H9 (cell line): ENCODE measurements around the gene COL18A1. TPM values are rescaled to one million over a fixed set of nuclear protein-coding genes. Genes with fewer than 3 reads are reported as not detected.

Experiments
- DNase-seq: peaks from one replicate; pipeline ENCODE4 v3.0.0-alpha.2; 2017
- H2AFZ ChIP-seq: one replicate; pipeline ENCODE4 v1.6.1; 2013; ENCODE audit warnings: mild to moderate bottlenecking, low read length, control low read depth, moderate library complexity
- H2AK5ac ChIP-seq: 2 replicates; pipeline ENCODE4 v1.6.1; 2013; ENCODE audit warnings: low read length, control low read depth, mixed read lengths; ENCODE audit not compliant: insufficient read length
- H2BK120ac ChIP-seq: one replicate; pipeline ENCODE4 v1.6.1; 2013; ENCODE audit warnings: low read depth, mild to moderate bottlenecking, low read length, control low read depth, inconsistent platforms; ENCODE audit not compliant: poor library complexity, severe bottlenecking
- H2BK12ac ChIP-seq: 2 replicates; pipeline ENCODE4 v1.6.1; 2013; ENCODE audit warnings: low read length, control low read depth, mixed read lengths, low read depth; ENCODE audit not compliant: insufficient read length
- H2BK15ac ChIP-seq: 2 replicates; pipeline ENCODE4 v1.6.1; 2013; ENCODE audit warnings: low read depth, low read length, control low read depth
- H2BK20ac ChIP-seq: one replicate; pipeline ENCODE4 v1.6.1; 2013; ENCODE audit warnings: low read depth, mild to moderate bottlenecking, low read length, control low read depth, inconsistent platforms; ENCODE audit not compliant: poor library complexity, severe bottlenecking
- H2BK5ac ChIP-seq: 2 replicates; pipeline ENCODE4 v1.6.1; 2013; ENCODE audit warnings: low read length, control low read depth, mixed read lengths; ENCODE audit not compliant: insufficient read length
- H3K14ac ChIP-seq: 2 replicates; pipeline ENCODE4 v1.6.1; 2013; ENCODE audit warnings: low read length, control low read depth; ENCODE audit not compliant: insufficient read depth
- H3K18ac ChIP-seq: 2 replicates; pipeline ENCODE4 v1.6.1; 2013; ENCODE audit warnings: low read depth, mild to moderate bottlenecking, mixed read lengths, low read length, control low read depth; ENCODE audit not compliant: insufficient read length
- H3K23ac ChIP-seq: 2 replicates; pipeline ENCODE4 v1.6.1; 2013; ENCODE audit warnings: low read length, control low read depth, mixed read lengths, low read depth; ENCODE audit not compliant: insufficient read length
- H3K23me2 ChIP-seq: 2 replicates; pipeline ENCODE4 v1.6.1; 2013; ENCODE audit warnings: low read depth, mild to moderate bottlenecking, mixed read lengths, low read length, control low read depth; ENCODE audit not compliant: insufficient read length, poor library complexity, severe bottlenecking
- H3K27ac ChIP-seq: 2 replicates; pipeline ENCODE4 v1.5.1; 2013; ENCODE audit warnings: low read length, control low read depth, mixed read lengths, low read depth; ENCODE audit not compliant: insufficient read length
- H3K27me3 ChIP-seq: 2 replicates; pipeline ENCODE4 v1.6.1; 2013; ENCODE audit warnings: low read length, control low read depth, inconsistent platforms; ENCODE audit not compliant: insufficient read depth
- H3K4ac ChIP-seq: 2 replicates; pipeline ENCODE4 v1.6.1; 2013; ENCODE audit warnings: low read depth, mild to moderate bottlenecking, control low read depth, inconsistent platforms, low read length, moderate library complexity
- H3K4me1 ChIP-seq: 2 replicates; pipeline ENCODE4 v1.6.1; 2013; ENCODE audit warnings: low read length, control low read depth, inconsistent platforms; ENCODE audit not compliant: insufficient read depth
- H3K4me2 ChIP-seq: 2 replicates; pipeline ENCODE4 v1.6.1; 2013; ENCODE audit warnings: low read length, control low read depth, mixed read lengths; ENCODE audit not compliant: insufficient read length, insufficient read depth
- H3K56ac ChIP-seq: 2 replicates; pipeline ENCODE4 v1.6.1; 2013; ENCODE audit warnings: low read depth, mild to moderate bottlenecking, mixed read lengths, low read length, control low read depth; ENCODE audit not compliant: insufficient read length
- H3K79me1 ChIP-seq: 2 replicates; pipeline ENCODE4 v1.6.1; 2013; ENCODE audit warnings: low read depth, mild to moderate bottlenecking, moderate library complexity, low read length, control low read depth, inconsistent platforms; ENCODE audit not compliant: insufficient read depth, poor library complexity, severe bottlenecking
- H3K79me2 ChIP-seq: 2 replicates; pipeline ENCODE4 v1.6.1; 2013; ENCODE audit warnings: low read length, control low read depth, inconsistent platforms; ENCODE audit not compliant: insufficient read depth
- H3K9ac ChIP-seq: 2 replicates; pipeline ENCODE4 v1.6.1; 2013; ENCODE audit warnings: low read length, control low read depth, mixed read lengths; ENCODE audit not compliant: insufficient read length; ENCODE audit errors: extremely low read depth
- H3K9me3 ChIP-seq: one replicate; pipeline ENCODE4 v1.6.1; 2013; ENCODE audit warnings: low read depth, low read length, inconsistent platforms; ENCODE audit not compliant: control insufficient read depth
- H3T11ph ChIP-seq: one replicate; pipeline ENCODE4 v1.6.1; 2013; ENCODE audit warnings: mild to moderate bottlenecking, low read length, control low read depth, inconsistent platforms
- H4K20me1 ChIP-seq: one replicate; pipeline ENCODE4 v1.6.1; 2013; ENCODE audit not compliant: control insufficient read depth, insufficient read length, insufficient read depth
- H4K5ac ChIP-seq: 2 replicates; pipeline ENCODE4 v1.6.1; 2013; ENCODE audit warnings: low read depth, mild to moderate bottlenecking, mixed read lengths, low read length, control low read depth; ENCODE audit not compliant: insufficient read length
- H4K8ac ChIP-seq: replicated peaks from 2 replicates; pipeline ENCODE4 v1.6.1; 2013; ENCODE audit warnings: low read length, control low read depth, mixed read lengths, low read depth; ENCODE audit not compliant: insufficient read length
- H4K91ac ChIP-seq: 2 replicates; pipeline ENCODE4 v1.6.1; 2013; ENCODE audit warnings: low read depth, mild to moderate bottlenecking, moderate library complexity, mixed read lengths, low read length, control low read depth; ENCODE audit not compliant: insufficient read length
- H3K27ac Mint-ChIP-seq, 3 experiments: 2 replicates in 2 of 3; 3 replicates in 1 of 3; pipeline ENCODE4 v1.8.0; 2020 to 2021; ENCODE audit warnings: mixed read lengths in 3 of 3, mild to moderate bottlenecking in 1 of 3, moderate library complexity in 1 of 3
- H3K27me3 Mint-ChIP-seq: 2 replicates; pipeline ENCODE4 v1.8.0; 2021; ENCODE audit warnings: low read depth, mild to moderate bottlenecking, moderate library complexity, mixed read lengths
- H3K36me3 Mint-ChIP-seq, 3 experiments: 2 replicates in 2 of 3; 3 replicates in 1 of 3; pipeline ENCODE4 v1.8.0; 2020 to 2021; ENCODE audit warnings: low read depth in 3 of 3, mixed read lengths in 3 of 3; ENCODE audit not compliant: insufficient read depth in 1 of 3
- H3K4me1 Mint-ChIP-seq, 2 experiments: 2 replicates each; pipeline ENCODE4 v1.8.0; 2020; ENCODE audit warnings: mixed read lengths in 2 of 2
- H3K4me3 Mint-ChIP-seq, 2 experiments: 2 replicates in 1 of 2; 3 replicates in 1 of 2; pipeline ENCODE4 v1.8.0; 2020 to 2021; ENCODE audit warnings: mild to moderate bottlenecking in 2 of 2, mixed read lengths in 2 of 2, moderate library complexity in 1 of 2
- H3K9me3 Mint-ChIP-seq, 2 experiments: 2 replicates in 1 of 2; 3 replicates in 1 of 2; pipeline ENCODE4 v1.8.0; 2020; ENCODE audit warnings: mild to moderate bottlenecking in 2 of 2, mixed read lengths in 2 of 2, moderate library complexity in 1 of 2
- WGBS: extraction: QIAGEN DNeasy Blood & Tissue Kit; methylation state at CpG from one replicate; pipeline ENCODE4 v1.1.7; 2013; ENCODE audit warnings: missing lambda C conversion rate, low lambda C conversion rate, mixed read lengths; ENCODE audit not compliant: insufficient read length; ENCODE audit errors: extremely low coverage; 5-methylcytosine and 5-hydroxymethylcytosine counted together
- total RNA-seq: library from RNA; stranded (reverse); gene quantifications from 2 replicates; pipeline ENCODE4 v1.2.1, GENCODE V29; 2021
- TF ChIP-seq, protein P1 (sequence below): fragments of 200-600 bp; sonication (generic); conservative IDR thresholded peaks from 3 replicates; pipeline ENCODE4 v1.8.0; 2021; ENCODE audit warnings: antibody characterized with exemption, mild to moderate bottlenecking

COL18A1 gene
- total RNA-seq, 1 experiment from 2014 or later: 232 TPM

DNA sequence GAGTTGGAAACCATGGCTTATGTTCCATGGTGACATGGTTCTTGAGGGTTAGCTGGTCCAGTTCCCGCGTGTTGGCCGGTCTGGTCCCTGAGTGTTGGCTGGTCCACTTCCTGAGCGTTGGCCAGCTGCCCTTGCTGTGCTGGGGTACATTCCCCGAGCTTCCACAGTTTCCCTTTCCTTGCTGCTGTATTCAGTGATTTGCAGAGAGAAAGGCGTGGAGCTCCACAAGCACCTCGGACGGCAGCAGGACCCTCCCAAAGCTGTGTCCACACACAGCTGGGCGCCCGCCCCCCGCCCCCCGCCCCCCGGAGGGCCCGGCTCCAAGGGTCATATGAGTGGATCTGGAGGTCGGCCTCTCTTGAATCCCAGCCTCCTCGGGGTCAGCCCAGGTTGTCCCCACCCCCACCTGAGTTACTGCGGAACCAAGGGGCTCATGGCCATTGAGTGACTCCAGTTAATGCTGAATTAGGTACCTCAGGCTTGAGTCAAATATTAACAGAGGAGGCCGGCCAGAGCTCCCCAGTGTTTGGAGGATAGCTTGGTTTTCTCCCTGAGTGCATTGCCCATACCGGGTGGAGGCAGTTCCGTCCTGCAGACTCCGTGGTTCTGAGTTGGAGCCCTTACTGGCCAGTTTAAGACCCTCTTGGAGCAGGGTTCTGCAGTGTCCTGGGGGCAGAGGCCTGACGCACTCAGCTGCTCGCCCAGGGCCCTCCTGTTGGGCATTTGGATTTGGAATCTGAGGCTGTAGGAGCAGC lies 18.4 kb downstream of the COL18A1 start:
- Histone ChIP-seq H2BK120ac (no peak overlapping the region), H3K9ac (no peak overlapping the region), H4K5ac (no peak overlapping the region), H2AK5ac (no peak overlapping the region), H4K20me1 (no peaks in the 10 kb centered on the region), H2BK5ac (no peak overlapping the region), H4K8ac (no peak overlapping the region), H3K56ac (no peak overlapping the region), H3T11ph (no peak overlapping the region), H3K79me1 (peaks cover 8% of the 10 kb centered on the region), H3K4me2 (no peak overlapping the region), H3K23me2 (no peaks in the 10 kb centered on the region), H3K27me3 (no peaks in the 10 kb centered on the region), H3K4ac (no peak overlapping the region), H2BK12ac (no peak overlapping the region), H3K4me1 (peaks cover 3% of the 10 kb centered on the region; the same call in 1 of the 2 replicates), H3K79me2 (peaks cover 62% of the 10 kb centered on the region; the same call in 1 of the 2 replicates), H2BK15ac (no peak overlapping the region), H3K9me3 (no peaks in the 10 kb centered on the region), H3K14ac (no peak overlapping the region; the same call in 1 of the 2 replicates), H3K23ac (no peak overlapping the region), H2AFZ (no peak overlapping the region), H2BK20ac (no peak overlapping the region), H4K91ac (no peak overlapping the region), H3K27ac (no peak overlapping the region), H3K18ac (no peak overlapping the region)
- no CpG with 5 or more reads among the region's 23 CpGs for WGBS
- Mint-ChIP-seq H3K27me3 (no peaks in the 10 kb centered on the region), H3K4me1 (peaks cover 26 to 34% of the 10 kb centered on the region in 2 experiments), H3K4me3 (no peak overlapping the region), H3K9me3 (no peaks in the 10 kb centered on the region), H3K36me3 (peaks cover 0 to 12% (median 5%) of the 10 kb centered on the region in 3 experiments; a peak in 4 of 7 replicates), H3K27ac (no peak overlapping the region)
- TF ChIP-seq, protein P1, sequence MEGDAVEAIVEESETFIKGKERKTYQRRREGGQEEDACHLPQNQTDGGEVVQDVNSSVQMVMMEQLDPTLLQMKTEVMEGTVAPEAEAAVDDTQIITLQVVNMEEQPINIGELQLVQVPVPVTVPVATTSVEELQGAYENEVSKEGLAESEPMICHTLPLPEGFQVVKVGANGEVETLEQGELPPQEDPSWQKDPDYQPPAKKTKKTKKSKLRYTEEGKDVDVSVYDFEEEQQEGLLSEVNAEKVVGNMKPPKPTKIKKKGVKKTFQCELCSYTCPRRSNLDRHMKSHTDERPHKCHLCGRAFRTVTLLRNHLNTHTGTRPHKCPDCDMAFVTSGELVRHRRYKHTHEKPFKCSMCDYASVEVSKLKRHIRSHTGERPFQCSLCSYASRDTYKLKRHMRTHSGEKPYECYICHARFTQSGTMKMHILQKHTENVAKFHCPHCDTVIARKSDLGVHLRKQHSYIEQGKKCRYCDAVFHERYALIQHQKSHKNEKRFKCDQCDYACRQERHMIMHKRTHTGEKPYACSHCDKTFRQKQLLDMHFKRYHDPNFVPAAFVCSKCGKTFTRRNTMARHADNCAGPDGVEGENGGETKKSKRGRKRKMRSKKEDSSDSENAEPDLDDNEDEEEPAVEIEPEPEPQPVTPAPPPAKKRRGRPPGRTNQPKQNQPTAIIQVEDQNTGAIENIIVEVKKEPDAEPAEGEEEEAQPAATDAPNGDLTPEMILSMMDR: no peak
- no peak for DNase-seq
